Right lobe of liver (tissue), 6 donors: Measurements from ENCODE around the gene GLDN. TPM values are rescaled to one million over a fixed set of nuclear protein-coding genes. Genes with fewer than 3 reads are reported as not detected.
"Not testable (repeated sequence)": the region's sequence is repeated elsewhere in the genome, so short reads cannot be mapped to it uniquely, and the experiment has no call there.

ENCODE experiments used
- ATAC-seq, 4 donors: fragments of 200-7000 bp; cut with Tn5 transposase; one replicate each; pipeline ENCODE4 v1.9.1; 2020; ENCODE audit warnings: mild to moderate bottlenecking in 4 of 4, moderate library complexity in 4 of 4
- DNase-seq, 3 donors: peaks; one replicate each; pipeline ENCODE4 v3.0.0-alpha.2; 2020
- H3K27ac ChIP-seq, 3 donors: fragments of 200-600 bp; one replicate each; pipeline ENCODE4 v1.8.0; 2022
- H3K27me3 ChIP-seq, 2 donors: fragments of 200-600 bp; one replicate each; pipeline ENCODE4 v1.8.0; 2022
- H3K36me3 ChIP-seq, 4 donors: fragments of 200-600 bp; sonication (generic) in 1 of 4; one replicate each; pipeline versions ENCODE4 v1.5.1 to v1.8.0; 2017 to 2022; ENCODE audit warnings: control low read depth in 1 of 4
- H3K4me1 ChIP-seq, 4 donors: fragments of 200-600 bp; sonication (generic) in 1 of 4; one replicate each; pipeline versions ENCODE4 v1.5.1 to v1.8.0; 2017 to 2022; ENCODE audit warnings: control low read depth in 1 of 4
- H3K4me3 ChIP-seq, 3 donors: fragments of 200-600 bp; one replicate each; pipeline ENCODE4 v1.8.0; 2022
- H3K9me3 ChIP-seq, 4 donors: fragments of 200-600 bp; sonication (generic) in 1 of 4; one replicate each; pipeline versions ENCODE4 v1.5.1 to v1.8.0; 2017 to 2022; ENCODE audit warnings: control low read depth in 1 of 4
- POLR2A ChIP-seq: fragments of 450-650 bp; IDR thresholded peaks from one replicate; pipeline ENCODE4 v1.6.1; 2017; ENCODE audit warnings: antibody characterized with exemption, mild to moderate bottlenecking
- WGBS: methylation state at CpG from one replicate; pipeline ENCODE4 v1.1.6; 2018; ENCODE audit warnings: low coverage, low lambda C conversion rate; ENCODE audit not compliant: insufficient coverage; ENCODE audit errors: missing lambda C conversion rate; 5-methylcytosine and 5-hydroxymethylcytosine counted together
- intact Hi-C, 2 donors: fragments of 100-400 bp; cut with DNase I; formaldehyde crosslinking; loops; one replicate each; pipeline versions ENCODE4 v1.11.2 to v1.14.1; 2022
- total RNA-seq, 6 experiments: library from RNA; depleted of rRNA in 2 of 6; stranded (reverse); fragments of >200 nt in 2 of 6; fragmentation: NEBNext Ultra II Directional in 3 of 6; extraction: Animal tissue kit (Norgen Biotek cat#: 25700) in 3 of 6; gene quantifications; one replicate each; pipeline versions ENCODE4 v1.1.0 to v1.2.4, GENCODE V29; 2016 to 2023
- TF ChIP-seq, protein P1 (sequence below), 4 donors: fragments of 200-600 bp in 3 of 4; fragments of 450-650 bp in 1 of 4; IDR thresholded peaks; one replicate each; pipeline versions ENCODE4 v1.5.1 to v1.8.0; 2016 to 2022; ENCODE audit warnings: antibody characterized with exemption in 4 of 4, mild to moderate bottlenecking in 2 of 4
- donor health status: DM: no; HTN: yes; CAD: no.
- donor health status: DM: no; HTN: no; CAD: no.
- donor health status: DM: no; HTN: no; CAD: no.
- donor health status: DM: no; HTN: yes; CAD: no.
- donor health status: DM: no; HTN: yes; CAD: no.

The GLDN gene
- total RNA-seq, 6 experiments from 2014 or later: 0.18 to 0.81 (median 0.43) TPM

- Histone ChIP-seq H3K36me3 (peaks cover 0 to 5% (median 0%) of the 10 kb centered on the region in 4 donors), H3K9me3 (no peaks in the 10 kb centered on the region), H3K4me3 (no peak overlapping the region), H3K27me3 (no peaks in the 10 kb centered on the region), H3K4me1 (no peaks in the 10 kb centered on the region), H3K27ac (no peak overlapping the region)
- intact Hi-C loops: no loop called here
- TF ChIP-seq, protein P1, sequence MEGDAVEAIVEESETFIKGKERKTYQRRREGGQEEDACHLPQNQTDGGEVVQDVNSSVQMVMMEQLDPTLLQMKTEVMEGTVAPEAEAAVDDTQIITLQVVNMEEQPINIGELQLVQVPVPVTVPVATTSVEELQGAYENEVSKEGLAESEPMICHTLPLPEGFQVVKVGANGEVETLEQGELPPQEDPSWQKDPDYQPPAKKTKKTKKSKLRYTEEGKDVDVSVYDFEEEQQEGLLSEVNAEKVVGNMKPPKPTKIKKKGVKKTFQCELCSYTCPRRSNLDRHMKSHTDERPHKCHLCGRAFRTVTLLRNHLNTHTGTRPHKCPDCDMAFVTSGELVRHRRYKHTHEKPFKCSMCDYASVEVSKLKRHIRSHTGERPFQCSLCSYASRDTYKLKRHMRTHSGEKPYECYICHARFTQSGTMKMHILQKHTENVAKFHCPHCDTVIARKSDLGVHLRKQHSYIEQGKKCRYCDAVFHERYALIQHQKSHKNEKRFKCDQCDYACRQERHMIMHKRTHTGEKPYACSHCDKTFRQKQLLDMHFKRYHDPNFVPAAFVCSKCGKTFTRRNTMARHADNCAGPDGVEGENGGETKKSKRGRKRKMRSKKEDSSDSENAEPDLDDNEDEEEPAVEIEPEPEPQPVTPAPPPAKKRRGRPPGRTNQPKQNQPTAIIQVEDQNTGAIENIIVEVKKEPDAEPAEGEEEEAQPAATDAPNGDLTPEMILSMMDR (IDR thresholded peaks at IDR 0.05): no peak
- no peak for TF ChIP-seq POLR2A
- DNase-seq: no peak
- ATAC-seq: no peak
- 100% methylated on average over 1 of the region's 1 CpG for WGBS
Measured at GRCh38 chr15:51444807-51445206, 103.4 kb downstream of the GLDN start.

- H3K9me3 ChIP-seq, H3K27ac ChIP-seq, DNase-seq, ATAC-seq, H3K4me3 ChIP-seq, H3K4me1 ChIP-seq, intact Hi-C loops, H3K27me3 ChIP-seq: not testable (repeated sequence)
- peaks cover 0 to 12% (median 0%) of the 10 kb centered on the region in 4 donors for H3K36me3 ChIP-seq
- WGBS: 87% methylated on average over 4 of the region's 5 CpGs
Measured at GRCh38 chr15:51446029-51446744, 104.7 kb downstream of the GLDN start.

GRCh38 chr15:51447855-51448621 is 106.6 kb downstream of the GLDN start:
- DNase-seq: no peak
- Histone ChIP-seq H3K27ac (no peak overlapping the region), H3K27me3 (no peaks in the 10 kb centered on the region), H3K4me3 (no peak overlapping the region), H3K9me3 (no peaks in the 10 kb centered on the region), H3K4me1 (no peaks in the 10 kb centered on the region), H3K36me3 (peaks cover 0 to 12% (median 0%) of the 10 kb centered on the region in 4 donors)
- 76% methylated on average over 4 of the region's 4 CpGs for WGBS
- TF ChIP-seq, protein P1 (IDR thresholded peaks at IDR 0.05): no peak
- TF ChIP-seq POLR2A: no peak
- ATAC-seq: no peak
- intact Hi-C loops: no loop called here

GRCh38 chr15:51448622-51449399 is 107.4 kb downstream of the GLDN start:
- no peaks in the 10 kb centered on the region for H3K4me1 ChIP-seq
- no peak overlapping the region for H3K4me3 ChIP-seq
- H3K36me3 ChIP-seq: peaks cover 0 to 12% (median 0%) of the 10 kb centered on the region in 4 donors
- H3K27ac ChIP-seq: no peak overlapping the region
- TF ChIP-seq, protein P1 (IDR thresholded peaks at IDR 0.05): no peak
- TF ChIP-seq POLR2A: no peak
- intact Hi-C loops: no loop called here
- DNase-seq (no peak), ATAC-seq (peak in 1 of 4 donors; percentile 29)
- H3K9me3 ChIP-seq: no peaks in the 10 kb centered on the region
- H3K27me3 ChIP-seq: no peaks in the 10 kb centered on the region
- 70% methylated on average over 7 of the region's 7 CpGs for WGBS
